GM12878 (cell line): ENCODE measurements around the gene ZNF837. TPM values are rescaled to one million over a fixed set of nuclear protein-coding genes. Genes with fewer than 3 reads are reported as not detected.
"Not testable (repeated sequence)": the region's sequence is repeated elsewhere in the genome, so short reads cannot be mapped to it uniquely, and the experiment has no call there.

ENCODE experiments used
- ATAC-seq: fragments of 200-7000 bp; cut with Tn5 transposase; 3 replicates; pipeline ENCODE4 v1.9.1; 2020; ENCODE audit warnings: mild to moderate bottlenecking, moderate library complexity
- BruUV-seq: library from RNA; stranded (reverse); fragments of 400-500 nt; replicated peaks from 2 replicates; lab custom pipeline; 2021; lab: Mats Ljungman, UMichigan
- CTCF ChIA-PET: fragments of 300-600 bp; sonication (Branson Sonifier 250); formaldehyde crosslinking; extraction: SDS; loops from one replicate; lab custom pipeline; 2021; ENCODE audit warnings: inconsistent platforms; lab: Yijun Ruan, JAX
- POLR2A ChIA-PET: fragments of 350-600 bp; formaldehyde crosslinking; extraction: SDS; loops from one replicate; lab custom pipeline; 2021; ENCODE audit warnings: inconsistent platforms; lab: Charles Lee
- RAD21 ChIA-PET: fragments of 300-600 bp; sonication (Branson Sonifier 250); formaldehyde crosslinking; loops from one replicate; lab custom pipeline; 2023; ENCODE audit warnings: antibody characterized with exemption; ENCODE audit not compliant: unreplicated experiment; lab: Charles Lee
- SMC1A ChIA-PET: fragments of 300-600 bp; sonication (Branson Sonifier 250); formaldehyde crosslinking; loops from one replicate; lab custom pipeline; 2023; ENCODE audit not compliant: unreplicated experiment, uncharacterized antibody; lab: Charles Lee
- DNase-seq: peaks from one replicate; pipeline ENCODE4 v3.0.0-alpha.2; 2011; ENCODE audit warnings: low read depth, low spot score
- FAIRE-seq: peaks from 3 replicates; lab custom pipeline; 2011; peaks lifted over from hg19 to GRCh38; lab: Jason Lieb, UNC
- H2AFZ ChIP-seq: 2 replicates; pipeline ENCODE4 v1.6.0; 2011; ENCODE audit warnings: low read depth, low read length, control low read depth; ENCODE audit not compliant: control insufficient read depth
- H3K27ac ChIP-seq: 2 replicates; pipeline ENCODE4 v1.5.1; 2011; ENCODE audit warnings: control low read depth; ENCODE audit not compliant: control insufficient read depth, insufficient read depth
- H3K27me3 ChIP-seq, 2 experiments: replicated peaks in 1 of 2; 2 replicates each; pipeline versions ENCODE4 v1.6.0 to v1.6.1; 2011; ENCODE audit warnings: low read length in 1 of 2; ENCODE audit not compliant: control insufficient read depth in 2 of 2, insufficient read depth in 2 of 2
- H3K36me3 ChIP-seq, 2 experiments: 2 replicates each; pipeline ENCODE4 v1.5.1; 2011; ENCODE audit warnings: low read length in 1 of 2; ENCODE audit not compliant: control insufficient read depth in 2 of 2, insufficient read depth in 2 of 2
- H3K4me1 ChIP-seq: 2 replicates; pipeline ENCODE4 v1.6.1; 2011; ENCODE audit warnings: mild to moderate bottlenecking, low read length, moderate library complexity, mixed read lengths; ENCODE audit not compliant: control insufficient read depth, insufficient read depth
- H3K4me2 ChIP-seq: 2 replicates; pipeline ENCODE4 v1.6.0; 2011; ENCODE audit warnings: control low read depth; ENCODE audit not compliant: control insufficient read depth, insufficient read depth
- H3K4me3 ChIP-seq: fragments of 200-600 bp; sonication (generic); 2 replicates; pipeline ENCODE4 v1.5.1; 2016
- H3K79me2 ChIP-seq: 2 replicates; pipeline ENCODE4 v1.6.0; 2011; ENCODE audit warnings: low read length; ENCODE audit not compliant: control insufficient read depth, insufficient read depth
- H3K9ac ChIP-seq: 2 replicates; pipeline ENCODE4 v1.8.0; 2011; ENCODE audit warnings: low read length, control low read depth, mixed read lengths; ENCODE audit not compliant: control insufficient read depth, insufficient read depth
- H3K9me3 ChIP-seq: replicated peaks from 3 replicates; pipeline ENCODE4 v1.5.1; 2011; ENCODE audit warnings: mild to moderate bottlenecking, low read length; ENCODE audit not compliant: control insufficient read depth, insufficient read depth
- H4K20me1 ChIP-seq: 2 replicates; pipeline ENCODE4 v1.6.0; 2011; ENCODE audit not compliant: control insufficient read depth, insufficient read depth
- CHD2 ChIP-seq: IDR thresholded peaks from 2 replicates; pipeline ENCODE4 v1.6.1; 2011; ENCODE audit warnings: low read depth, low read length, improper control_type of control experiment, borderline replicate concordance
- ETV6 ChIP-seq, 2 experiments: fragments of 450-650 bp in 1 of 2; IDR thresholded peaks in 1 of 2; conservative IDR thresholded peaks in 1 of 2; 2 replicates each; pipeline ENCODE4 v1.6.1; 2014; ENCODE audit warnings: antibody characterized with exemption in 1 of 2, borderline replicate concordance in 1 of 2, low read depth in 1 of 2, mild to moderate bottlenecking in 1 of 2, moderate library complexity in 1 of 2
- KDM1A ChIP-seq: fragments of 200-600 bp; sonication (generic); IDR thresholded peaks from 2 replicates; pipeline ENCODE4 v1.6.1; 2016; ENCODE audit warnings: borderline replicate concordance
- PAX8 ChIP-seq: fragments of 450-650 bp; IDR thresholded peaks from 2 replicates; pipeline ENCODE4 v1.6.1; 2017; ENCODE audit warnings: mild to moderate bottlenecking, moderate library complexity
- POU2F2 ChIP-seq: IDR thresholded peaks from 3 replicates; pipeline ENCODE4 v1.6.1; 2011; ENCODE audit warnings: low read depth, mild to moderate bottlenecking, low read length, borderline replicate concordance
- SMARCA5 ChIP-seq: fragments of 450-650 bp; IDR thresholded peaks from 2 replicates; pipeline ENCODE4 v1.6.1; 2017; ENCODE audit warnings: mild to moderate bottlenecking
- SRF ChIP-seq, 2 experiments: IDR thresholded peaks; 2 replicates each; pipeline ENCODE4 v1.6.1; 2011; ENCODE audit warnings: low read depth in 2 of 2, low read length in 2 of 2, mild to moderate bottlenecking in 1 of 2, moderate library complexity in 1 of 2
- SUPT20H ChIP-seq: IDR thresholded peaks from 2 replicates; pipeline ENCODE4 v1.6.1; 2011; ENCODE audit warnings: low read depth, mild to moderate bottlenecking, low read length, moderate library complexity, borderline replicate concordance; ENCODE audit not compliant: control insufficient read depth
- WGBS: methylation state at CpG from one replicate; pipeline ENCODE4 v1.1.6; 2016; ENCODE audit warnings: low lambda C conversion rate; ENCODE audit not compliant: insufficient replicate concordance, insufficient coverage; ENCODE audit errors: missing lambda C conversion rate; 5-methylcytosine and 5-hydroxymethylcytosine counted together
- in situ Hi-C: fragments of 300-500 bp; cut with MboI; formaldehyde crosslinking; loops from 9 replicates; pipeline ENCODE4 v1.14.3; 2018; ENCODE audit warnings: mixed read lengths
- intact Hi-C: fragments of 100-400 bp; cut with micrococcal nuclease; formaldehyde crosslinking; loops from one replicate; pipeline ENCODE4 v1.14.2; 2022; ENCODE audit not compliant: unreplicated experiment
- polyA plus RNA-seq, 11 experiments: library from polyadenylated mRNA; depleted of rRNA in 4 of 11; unstranded in 6 of 11; stranded (reverse) in 5 of 11; fragments of >200 nt; fragmentation: Nextera tagmentation in 4 of 11; fragmentation: Illumina TruSeq in 1 of 11; extraction: Ambion mirVana in 4 of 11; extraction: Trizol in 1 of 11; gene quantifications; 1 replicate in 1 of 11; 2 replicates in 10 of 11; pipeline versions ENCODE4 v1.2.1 to v1.2.3, GENCODE V29; 2011 to 2016; ENCODE audit warnings: inconsistent platforms in 2 of 11, missing spikeins in 2 of 11, low read depth in 1 of 11
- total RNA-seq, 4 experiments: library from RNA; depleted of rRNA in 3 of 4; stranded (reverse); fragments of >200 nt in 3 of 4; fragmentation: Illumina TruSeq in 1 of 4; extraction: Trizol in 1 of 4; gene quantifications; 2 replicates each; pipeline versions ENCODE4 v1.2.1 to v1.2.3, GENCODE V29; 2013 to 2021
- TF ChIP-seq, protein P1 (sequence below): fragments of 450-650 bp; IDR thresholded peaks from 2 replicates; pipeline ENCODE4 v1.6.1; 2017; ENCODE audit warnings: mild to moderate bottlenecking
- TF ChIP-seq, protein P2 (sequence below): fragments of 150-350 bp; IDR thresholded peaks from 2 replicates; pipeline ENCODE4 v1.6.1; 2014; ENCODE audit warnings: mild to moderate bottlenecking, low read depth, low read length

Gene ZNF837
- total and polyA plus RNA-seq, 10 of the 15 experiments (the other 5 are each of a cell fraction or from before 2014, with no cell fraction given) = 0.07 to 2.9 (median 2.0) TPM; not detected in 2

- TF ChIP-seq, protein P1, sequence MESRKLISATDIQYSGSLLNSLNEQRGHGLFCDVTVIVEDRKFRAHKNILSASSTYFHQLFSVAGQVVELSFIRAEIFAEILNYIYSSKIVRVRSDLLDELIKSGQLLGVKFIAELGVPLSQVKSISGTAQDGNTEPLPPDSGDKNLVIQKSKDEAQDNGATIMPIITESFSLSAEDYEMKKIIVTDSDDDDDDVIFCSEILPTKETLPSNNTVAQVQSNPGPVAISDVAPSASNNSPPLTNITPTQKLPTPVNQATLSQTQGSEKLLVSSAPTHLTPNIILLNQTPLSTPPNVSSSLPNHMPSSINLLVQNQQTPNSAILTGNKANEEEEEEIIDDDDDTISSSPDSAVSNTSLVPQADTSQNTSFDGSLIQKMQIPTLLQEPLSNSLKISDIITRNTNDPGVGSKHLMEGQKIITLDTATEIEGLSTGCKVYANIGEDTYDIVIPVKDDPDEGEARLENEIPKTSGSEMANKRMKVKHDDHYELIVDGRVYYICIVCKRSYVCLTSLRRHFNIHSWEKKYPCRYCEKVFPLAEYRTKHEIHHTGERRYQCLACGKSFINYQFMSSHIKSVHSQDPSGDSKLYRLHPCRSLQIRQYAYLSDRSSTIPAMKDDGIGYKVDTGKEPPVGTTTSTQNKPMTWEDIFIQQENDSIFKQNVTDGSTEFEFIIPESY = no peak
- no peak for TF ChIP-seq POU2F2
- TF ChIP-seq ETV6 (conservative IDR thresholded peaks at IDR 0.05 in 1 of 2, IDR thresholded peaks at IDR 0.05 in 1 of 2; ENCODE audit: borderline replicate concordance in 1 of 2, low read depth in 1 of 2) = no peak
- no peak for TF ChIP-seq PAX8
- TF ChIP-seq SRF (IDR thresholded peaks at IDR 0.05; ENCODE audit: low read depth in 2 of 2, low read length in 2 of 2) = no peak
- no peak for TF ChIP-seq SMARCA5
- TF ChIP-seq, protein P2, sequence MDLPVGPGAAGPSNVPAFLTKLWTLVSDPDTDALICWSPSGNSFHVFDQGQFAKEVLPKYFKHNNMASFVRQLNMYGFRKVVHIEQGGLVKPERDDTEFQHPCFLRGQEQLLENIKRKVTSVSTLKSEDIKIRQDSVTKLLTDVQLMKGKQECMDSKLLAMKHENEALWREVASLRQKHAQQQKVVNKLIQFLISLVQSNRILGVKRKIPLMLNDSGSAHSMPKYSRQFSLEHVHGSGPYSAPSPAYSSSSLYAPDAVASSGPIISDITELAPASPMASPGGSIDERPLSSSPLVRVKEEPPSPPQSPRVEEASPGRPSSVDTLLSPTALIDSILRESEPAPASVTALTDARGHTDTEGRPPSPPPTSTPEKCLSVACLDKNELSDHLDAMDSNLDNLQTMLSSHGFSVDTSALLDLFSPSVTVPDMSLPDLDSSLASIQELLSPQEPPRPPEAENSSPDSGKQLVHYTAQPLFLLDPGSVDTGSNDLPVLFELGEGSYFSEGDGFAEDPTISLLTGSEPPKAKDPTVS = no peak
- no peak for TF ChIP-seq SUPT20H
- TF ChIP-seq CHD2 = no peak
- no peak for TF ChIP-seq KDM1A
These were observed 1.6 kb downstream of the ZNF837 start (continued) for GRCh38 chr19:58379246-58379645.

GRCh38 chr19:58376724-58377123 lies 4.1 kb downstream of the ZNF837 start:
- BruUV-seq, H3K9ac ChIP-seq, H3K4me3 ChIP-seq, DNase-seq, H3K27ac ChIP-seq, H3K27me3 ChIP-seq, intact Hi-C loops, SMC1A ChIA-PET, H3K4me1 ChIP-seq, H3K36me3 ChIP-seq, H4K20me1 ChIP-seq, H2AFZ ChIP-seq, CTCF ChIA-PET, H3K4me2 ChIP-seq, FAIRE-seq, H3K9me3 ChIP-seq, H3K79me2 ChIP-seq, ATAC-seq, in situ Hi-C loops: not testable (repeated sequence)
- ChIA-PET RAD21 (interaction anchor here (0.7 to 1.3 kb wide), 2 partner anchors 14 to 30 kb away, joined by 3 to 4 read pairs; partner anchors contain the start of gene ZNF497), POLR2A (interaction anchor here (2.2 kb wide), 1 partner anchor 14 kb away, joined by 5 read pairs; the partner anchor contains the start of gene ZNF497)
- 63% methylated on average over 6 of the region's 7 CpGs for WGBS
